ENCODE data around the gene MDFI.

Gene MDFI
- long read RNA-seq: 0 reads

- Histone ChIP-seq H3K27me3 (ENCODE audit: insufficient read depth, poor library complexity, severe bottlenecking) (peaks cover 39% of the 10 kb centered on the region), H3K4me3 (replicated peaks; ENCODE audit: insufficient read depth, low read length) (no peak within 1 kb of the TSS), H3K27ac (replicated peaks) (no peak within 1 kb of the TSS)
- TF ChIP-seq, protein P1, sequence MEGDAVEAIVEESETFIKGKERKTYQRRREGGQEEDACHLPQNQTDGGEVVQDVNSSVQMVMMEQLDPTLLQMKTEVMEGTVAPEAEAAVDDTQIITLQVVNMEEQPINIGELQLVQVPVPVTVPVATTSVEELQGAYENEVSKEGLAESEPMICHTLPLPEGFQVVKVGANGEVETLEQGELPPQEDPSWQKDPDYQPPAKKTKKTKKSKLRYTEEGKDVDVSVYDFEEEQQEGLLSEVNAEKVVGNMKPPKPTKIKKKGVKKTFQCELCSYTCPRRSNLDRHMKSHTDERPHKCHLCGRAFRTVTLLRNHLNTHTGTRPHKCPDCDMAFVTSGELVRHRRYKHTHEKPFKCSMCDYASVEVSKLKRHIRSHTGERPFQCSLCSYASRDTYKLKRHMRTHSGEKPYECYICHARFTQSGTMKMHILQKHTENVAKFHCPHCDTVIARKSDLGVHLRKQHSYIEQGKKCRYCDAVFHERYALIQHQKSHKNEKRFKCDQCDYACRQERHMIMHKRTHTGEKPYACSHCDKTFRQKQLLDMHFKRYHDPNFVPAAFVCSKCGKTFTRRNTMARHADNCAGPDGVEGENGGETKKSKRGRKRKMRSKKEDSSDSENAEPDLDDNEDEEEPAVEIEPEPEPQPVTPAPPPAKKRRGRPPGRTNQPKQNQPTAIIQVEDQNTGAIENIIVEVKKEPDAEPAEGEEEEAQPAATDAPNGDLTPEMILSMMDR (IDR thresholded peaks at IDR 0.05; ENCODE audit: insufficient read depth, low read length): no peak
- DNase-seq (ENCODE audit: low read depth in 1 of 2, low spot score in 1 of 2): no peak
These were observed at the start of gene MDFI for GRCh38 chr6:41638002-41638934. Gene MDFI, plus strand, starts transcription at chr6:41638468. Its CDS starts 282 bp downstream, at chr6:41638750.

GRCh38 chr6:41589223-41589622 is 49.0 kb upstream of the MDFI start:
- Histone ChIP-seq H3K4me3 (replicated peaks; ENCODE audit: insufficient read depth, low read length) (no peak overlapping the region), H3K27ac (replicated peaks) (no peak overlapping the region), H3K27me3 (ENCODE audit: insufficient read depth, poor library complexity, severe bottlenecking) (no peaks in the 10 kb centered on the region)
- TF ChIP-seq, protein P1 (IDR thresholded peaks at IDR 0.05; ENCODE audit: insufficient read depth, low read length): no peak
- TF ChIP-seq POLR2AphosphoS5 (IDR thresholded peaks at IDR 0.05; ENCODE audit: low read depth) (no peak), GABPA (IDR thresholded peaks at IDR 0.05; ENCODE audit: low read depth) (no peak), SPI1 (IDR thresholded peaks at IDR 0.05; ENCODE audit: borderline replicate concordance, low read depth) (no peak)
- TF ChIP-seq, protein P2, sequence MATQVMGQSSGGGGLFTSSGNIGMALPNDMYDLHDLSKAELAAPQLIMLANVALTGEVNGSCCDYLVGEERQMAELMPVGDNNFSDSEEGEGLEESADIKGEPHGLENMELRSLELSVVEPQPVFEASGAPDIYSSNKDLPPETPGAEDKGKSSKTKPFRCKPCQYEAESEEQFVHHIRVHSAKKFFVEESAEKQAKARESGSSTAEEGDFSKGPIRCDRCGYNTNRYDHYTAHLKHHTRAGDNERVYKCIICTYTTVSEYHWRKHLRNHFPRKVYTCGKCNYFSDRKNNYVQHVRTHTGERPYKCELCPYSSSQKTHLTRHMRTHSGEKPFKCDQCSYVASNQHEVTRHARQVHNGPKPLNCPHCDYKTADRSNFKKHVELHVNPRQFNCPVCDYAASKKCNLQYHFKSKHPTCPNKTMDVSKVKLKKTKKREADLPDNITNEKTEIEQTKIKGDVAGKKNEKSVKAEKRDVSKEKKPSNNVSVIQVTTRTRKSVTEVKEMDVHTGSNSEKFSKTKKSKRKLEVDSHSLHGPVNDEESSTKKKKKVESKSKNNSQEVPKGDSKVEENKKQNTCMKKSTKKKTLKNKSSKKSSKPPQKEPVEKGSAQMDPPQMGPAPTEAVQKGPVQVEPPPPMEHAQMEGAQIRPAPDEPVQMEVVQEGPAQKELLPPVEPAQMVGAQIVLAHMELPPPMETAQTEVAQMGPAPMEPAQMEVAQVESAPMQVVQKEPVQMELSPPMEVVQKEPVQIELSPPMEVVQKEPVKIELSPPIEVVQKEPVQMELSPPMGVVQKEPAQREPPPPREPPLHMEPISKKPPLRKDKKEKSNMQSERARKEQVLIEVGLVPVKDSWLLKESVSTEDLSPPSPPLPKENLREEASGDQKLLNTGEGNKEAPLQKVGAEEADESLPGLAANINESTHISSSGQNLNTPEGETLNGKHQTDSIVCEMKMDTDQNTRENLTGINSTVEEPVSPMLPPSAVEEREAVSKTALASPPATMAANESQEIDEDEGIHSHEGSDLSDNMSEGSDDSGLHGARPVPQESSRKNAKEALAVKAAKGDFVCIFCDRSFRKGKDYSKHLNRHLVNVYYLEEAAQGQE (IDR thresholded peaks at IDR 0.05; ENCODE audit: insufficient replicate concordance, low read depth): no peak
- no peak for DNase-seq (ENCODE audit: low read depth in 1 of 2, low spot score in 1 of 2)

GRCh38 chr6:41589636-41590622 is 48.3 kb upstream of the MDFI start:
- H3K27ac ChIP-seq (replicated peaks): no peak overlapping the region
- no peaks in the 10 kb centered on the region for H3K27me3 ChIP-seq (ENCODE audit: insufficient read depth, poor library complexity, severe bottlenecking)
- TF ChIP-seq, protein P2 (IDR thresholded peaks at IDR 0.05; ENCODE audit: insufficient replicate concordance, low read depth): no peak
- TF ChIP-seq, protein P1 (IDR thresholded peaks at IDR 0.05; ENCODE audit: insufficient read depth, low read length): no peak
- TF ChIP-seq GABPA (IDR thresholded peaks at IDR 0.05; ENCODE audit: low read depth): no peak
- no peak for TF ChIP-seq SPI1 (IDR thresholded peaks at IDR 0.05; ENCODE audit: borderline replicate concordance, low read depth)
- TF ChIP-seq POLR2AphosphoS5 (IDR thresholded peaks at IDR 0.05; ENCODE audit: low read depth): no peak
- no peak overlapping the region for H3K4me3 ChIP-seq (replicated peaks; ENCODE audit: insufficient read depth, low read length)
- no peak for DNase-seq (ENCODE audit: low read depth in 1 of 2, low spot score in 1 of 2)

Data from HL-60 (cell line).